Skeletal muscle cell (primary cell): ENCODE measurements around the gene BPIFB4.
"Not testable (repeated sequence)": the region's sequence is repeated elsewhere in the genome, so short reads cannot be mapped to it uniquely, and the experiment has no call there.

Experiments used
- DNase-seq: peaks from one replicate; pipeline ENCODE4 v3.0.0-alpha.2; 2010; ENCODE audit warnings: low read depth
- H3K4me3 ChIP-seq: 2 replicates; pipeline ENCODE4 v1.5.1; 2011; ENCODE audit warnings: low read depth, mild to moderate bottlenecking, control low read depth, low read length, moderate library complexity

The BPIFB4 gene

DNA sequence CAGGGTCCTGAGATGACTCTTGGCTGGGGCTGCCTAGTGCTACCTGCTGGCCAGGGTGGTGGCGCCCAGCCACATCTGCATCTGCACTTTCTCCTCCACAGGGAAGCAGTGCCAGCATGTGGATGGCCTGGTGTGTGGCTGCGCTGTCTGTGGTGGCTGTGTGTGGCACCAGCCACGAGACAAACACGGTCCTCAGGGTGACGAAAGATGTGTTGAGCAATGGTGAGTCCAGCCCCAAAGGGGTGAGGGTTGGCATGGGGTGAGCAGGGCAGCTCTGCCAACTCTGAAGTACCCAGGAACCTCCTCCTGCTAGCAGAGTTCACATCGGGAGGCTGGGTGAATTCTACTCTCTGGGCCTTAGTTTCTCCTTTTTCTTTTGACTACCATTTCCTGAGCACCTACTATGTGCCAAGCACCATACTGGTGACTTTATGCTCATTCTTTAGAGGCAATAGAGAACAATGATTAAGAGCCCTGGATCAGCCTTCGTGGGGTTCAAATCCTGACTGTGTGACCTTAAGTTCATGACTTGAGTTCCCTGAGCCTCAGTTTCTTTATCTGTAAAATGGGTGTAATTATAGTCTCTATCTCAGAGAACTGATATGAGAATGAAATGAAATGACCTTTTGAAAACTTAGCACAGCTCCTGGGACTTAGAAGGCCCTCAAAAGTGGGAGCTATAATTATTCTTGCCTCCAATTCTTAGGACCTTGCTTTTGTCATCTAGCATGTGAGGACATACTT is 2.1 kb downstream of the BPIFB4 start:
- no peak overlapping the region for H3K4me3 ChIP-seq
- no peak for DNase-seq

GRCh38 chr20:33082546-33082945 is 3.1 kb downstream of the BPIFB4 start:
- DNase-seq: no peak
- H3K4me3 ChIP-seq: no peak overlapping the region

DNA sequence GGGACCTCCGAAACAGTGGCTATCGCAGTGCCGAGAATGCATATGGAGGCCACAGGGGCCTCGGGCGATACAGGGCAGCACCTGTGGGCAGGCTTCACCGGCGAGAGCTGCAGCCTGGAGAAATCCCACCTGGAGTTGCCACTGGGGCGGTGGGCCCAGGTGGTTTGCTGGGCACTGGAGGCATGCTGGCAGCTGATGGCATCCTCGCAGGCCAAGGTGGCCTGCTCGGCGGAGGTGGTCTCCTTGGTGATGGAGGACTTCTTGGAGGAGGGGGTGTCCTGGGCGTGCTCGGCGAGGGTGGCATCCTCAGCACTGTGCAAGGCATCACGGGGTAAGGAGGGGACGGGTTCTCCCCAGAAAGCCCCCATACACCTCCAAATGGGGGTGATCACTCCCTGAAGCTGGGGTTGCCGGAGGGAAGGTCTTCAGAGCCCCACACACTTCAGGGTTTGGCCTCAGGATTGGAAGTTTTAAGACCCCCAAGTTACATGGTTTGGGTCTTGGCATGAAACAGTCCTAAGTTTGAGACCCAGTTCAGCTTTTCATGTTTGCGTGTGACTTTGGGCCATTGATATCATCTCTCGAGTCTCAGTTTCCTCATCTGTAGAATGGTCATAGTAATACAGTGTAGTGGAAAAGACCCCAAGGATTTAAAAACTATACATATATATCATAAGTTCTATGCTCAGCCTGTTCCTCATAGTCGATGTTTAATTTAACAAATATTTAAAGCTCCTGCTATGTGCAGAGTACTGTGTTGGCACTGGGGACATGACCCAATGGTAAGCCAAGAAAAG is 4.3 kb downstream of the BPIFB4 start:
- DNase-seq: no peak
- H3K4me3 ChIP-seq: no peak overlapping the region

DNA sequence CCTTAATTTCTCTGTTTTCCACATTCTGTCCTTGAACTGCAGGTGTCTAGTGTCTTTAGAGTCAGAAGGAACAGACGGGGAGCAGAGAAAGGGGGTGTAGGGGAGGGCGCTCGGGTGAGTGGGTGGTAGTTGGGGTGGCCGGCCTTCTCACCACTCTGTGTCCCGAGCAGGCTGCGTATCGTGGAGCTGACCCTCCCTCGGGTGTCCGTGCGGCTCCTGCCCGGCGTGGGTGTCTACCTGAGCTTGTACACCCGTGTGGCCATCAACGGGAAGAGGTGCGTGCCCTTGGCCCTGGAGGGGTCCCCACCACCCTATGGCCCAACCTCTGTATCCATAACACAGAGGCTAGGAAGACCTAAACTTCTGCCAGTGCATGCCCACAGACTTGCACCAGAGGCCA is 5.3 kb downstream of the BPIFB4 start:
- no peak overlapping the region for H3K4me3 ChIP-seq
- DNase-seq: no peak

- DNase-seq: no peak
- H3K4me3 ChIP-seq: no peak overlapping the region
Measured at GRCh38 chr20:33086052-33086722, 6.7 kb downstream of the BPIFB4 start.

DNA sequence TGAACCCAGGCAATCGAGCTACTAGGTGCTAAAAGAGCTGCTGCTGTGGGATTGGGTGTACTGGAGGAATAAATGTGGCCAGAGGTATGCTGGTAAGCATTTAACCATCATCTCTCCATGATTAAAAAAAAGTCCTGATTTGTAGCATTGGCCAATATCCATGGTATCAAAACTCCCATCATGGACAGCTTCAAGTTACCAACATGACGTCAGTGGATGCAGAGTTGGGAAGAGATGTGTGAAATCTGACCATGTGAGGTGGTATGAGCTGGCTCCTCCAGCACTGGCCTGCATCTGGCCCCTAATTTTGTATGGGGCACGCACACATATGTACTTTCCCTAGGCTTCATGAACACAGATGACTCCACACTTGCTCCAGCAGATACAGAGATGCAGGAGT is 11.7 kb downstream of the BPIFB4 start:
- no peak overlapping the region for H3K4me3 ChIP-seq
- no peak for DNase-seq

- H3K4me3 ChIP-seq: no peak overlapping the region
- no peak for DNase-seq
Measured at GRCh38 chr20:33091693-33092092, 12.2 kb downstream of the BPIFB4 start.

- H3K4me3 ChIP-seq: no peak overlapping the region
- DNase-seq: no peak
Measured at GRCh38 chr20:33092361-33092760, 12.9 kb downstream of the BPIFB4 start.

DNA sequence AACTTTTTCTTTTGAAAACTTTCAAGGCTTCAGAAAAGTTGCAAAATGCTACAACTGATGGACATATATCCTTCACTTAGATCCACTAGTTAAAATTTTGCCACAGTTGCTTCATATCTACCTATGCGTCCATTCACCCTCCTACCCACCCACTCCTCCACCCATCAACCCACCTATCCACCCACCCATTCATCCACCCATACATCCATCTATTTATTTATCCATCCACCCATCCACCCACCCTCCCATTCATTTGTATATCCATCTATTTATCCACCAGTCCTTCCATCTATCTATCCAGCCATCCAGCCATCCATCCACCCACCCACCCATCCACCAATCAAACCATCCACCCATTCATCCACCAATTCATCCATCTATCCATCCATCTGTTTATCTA is 13.6 kb downstream of the BPIFB4 start:
- no peak for DNase-seq
- H3K4me3 ChIP-seq: no peak overlapping the region

DNA sequence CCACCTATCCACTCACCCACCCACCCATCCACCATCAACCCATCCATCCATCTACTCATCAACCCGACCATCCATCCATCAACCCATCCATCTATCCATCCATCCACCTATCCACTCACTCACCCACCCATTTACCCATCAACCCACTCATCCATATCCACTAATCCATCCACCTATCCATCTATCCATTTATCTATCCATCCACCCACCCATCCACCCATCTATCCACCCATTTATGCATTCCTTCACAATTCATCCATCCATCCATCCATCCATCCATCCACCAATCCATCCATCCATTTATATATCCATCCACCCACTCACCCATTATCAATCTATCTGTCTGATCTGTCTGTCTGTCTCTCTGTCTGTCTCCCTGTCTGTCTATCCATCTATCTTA is 14.1 kb downstream of the BPIFB4 start:
- no peak overlapping the region for H3K4me3 ChIP-seq
- DNase-seq: no peak

DNA sequence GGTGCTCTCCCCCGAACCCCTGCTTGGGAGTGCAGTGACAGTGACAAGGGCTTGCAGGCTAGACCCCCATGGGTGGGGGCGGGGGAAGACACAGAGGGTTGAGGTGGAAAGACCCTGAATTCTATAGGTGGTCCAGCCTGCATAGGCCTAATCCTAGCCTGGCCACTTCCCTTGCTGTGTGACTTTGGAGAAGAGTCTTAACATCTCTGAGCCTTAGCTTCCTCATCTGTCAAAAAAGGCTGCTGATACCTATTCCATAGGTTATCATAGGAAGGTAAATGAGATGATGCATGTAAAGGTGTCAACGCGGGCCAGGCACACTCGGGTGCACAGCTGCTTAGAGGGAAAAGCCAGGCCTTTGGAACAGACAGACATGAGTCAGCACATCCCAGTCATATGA is 15.8 kb downstream of the BPIFB4 start:
- DNase-seq: no peak
- H3K4me3 ChIP-seq: no peak overlapping the region

DNA sequence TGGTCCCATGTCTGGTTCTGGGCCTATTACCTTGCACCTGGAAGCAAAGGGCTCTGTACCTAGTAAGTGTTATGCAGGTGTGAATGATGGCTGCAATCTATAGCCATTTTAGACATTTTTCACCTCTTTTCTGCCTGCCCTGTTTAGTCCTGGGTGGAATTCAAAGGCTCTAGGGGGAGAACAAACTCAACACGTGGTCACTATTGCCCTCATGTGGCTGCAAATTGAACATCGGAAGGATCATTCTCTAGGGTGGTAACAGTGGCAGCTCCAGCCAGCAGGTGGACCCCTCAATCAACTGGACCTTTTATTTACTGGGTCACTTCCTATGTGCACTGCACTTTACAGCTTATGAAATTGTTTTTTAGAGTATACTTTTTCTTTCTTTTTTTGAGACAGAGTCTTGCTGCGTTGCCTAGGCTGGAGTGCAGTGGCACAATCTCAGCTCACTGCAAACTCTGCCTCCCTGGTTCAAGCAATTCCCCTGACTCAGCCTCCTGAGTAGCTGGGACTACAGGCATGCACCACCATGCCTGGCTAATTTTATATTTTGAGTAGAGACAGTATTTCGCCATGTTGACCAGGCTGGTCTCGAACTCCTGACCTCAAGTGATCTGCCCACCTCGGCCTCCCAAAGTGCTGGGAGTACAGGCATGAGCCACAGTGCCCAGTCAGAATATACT is 16.6 kb downstream of the BPIFB4 start:
- not testable (repeated sequence) for H3K4me3 ChIP-seq, DNase-seq

GRCh38 chr20:33097001-33097400 is 17.6 kb downstream of the BPIFB4 start:
- DNase-seq: no peak
- H3K4me3 ChIP-seq: no peak overlapping the region

- H3K4me3 ChIP-seq: no peak overlapping the region
- no peak for DNase-seq
Measured at GRCh38 chr20:33099843-33100538, 20.5 kb downstream of the BPIFB4 start.

- no peak overlapping the region for H3K4me3 ChIP-seq
- DNase-seq: no peak
Measured at GRCh38 chr20:33103556-33103955, 24.1 kb downstream of the BPIFB4 start.

DNA sequence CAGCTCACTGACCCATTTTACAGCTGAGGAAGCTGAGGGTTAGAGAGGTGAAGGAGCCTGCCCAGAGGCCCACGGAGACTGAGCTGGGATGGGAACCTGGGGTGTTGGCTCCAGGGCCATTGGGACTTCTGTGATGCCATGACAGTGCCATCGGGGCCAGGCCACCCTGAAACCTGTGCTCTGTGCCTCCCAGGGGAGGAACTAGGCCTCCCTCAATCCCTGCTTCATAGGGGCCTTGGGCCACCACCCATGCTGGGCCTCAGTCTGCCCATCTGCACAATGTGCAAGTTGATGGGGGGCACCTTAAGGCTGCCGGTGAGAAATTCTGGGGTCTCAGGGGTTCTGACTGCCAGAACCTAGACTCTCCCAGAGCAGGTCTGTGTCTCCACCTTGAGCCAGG is 24.9 kb downstream of the BPIFB4 start:
- no peak for DNase-seq
- no peak overlapping the region for H3K4me3 ChIP-seq

- DNase-seq: no peak
- no peak overlapping the region for H3K4me3 ChIP-seq
Measured at GRCh38 chr20:33105316-33105924, 26.0 kb downstream of the BPIFB4 start.

GRCh38 chr20:33106058-33106620 is 26.7 kb downstream of the BPIFB4 start:
- not testable (repeated sequence) for H3K4me3 ChIP-seq, DNase-seq

- H3K4me3 ChIP-seq: no peak overlapping the region
- DNase-seq: no peak
Measured at GRCh38 chr20:33108661-33109060, 29.2 kb downstream of the BPIFB4 start.
